Brain pericyte (primary cell): ENCODE measurements around the gene GAK.
"Not testable (repeated sequence)": the region's sequence is repeated elsewhere in the genome, so short reads cannot be mapped to it uniquely, and the experiment has no call there.

Experiments
- DNase-seq: peaks from one replicate; pipeline ENCODE4 v3.0.0-alpha.2; 2012; ENCODE audit warnings: low read depth, low spot score

Gene GAK

GRCh38 chr4:931960-932712, at the start of gene GAK, which contains the start of gene TMEM175:
GAK (minus strand) TSS chr4:932316; CDS start chr4:932187, 129 bp downstream.
TMEM175 (plus strand) TSS chr4:932460; CDS start chr4:947740, 15,280 bp downstream.
- peak; percentile 91 for DNase-seq

- DNase-seq: no peak
These were observed 47.0 kb upstream of the GAK start for GRCh38 chr4:978957-979701.

- not testable (repeated sequence) for DNase-seq
These were observed 43.9 kb upstream of the GAK start for GRCh38 chr4:976016-976415.

GRCh38 chr4:974668-975067, 42.6 kb upstream of the GAK start:
- DNase-seq: no peak

GRCh38 chr4:973431-974397, 41.6 kb upstream of the GAK start, which contains the start of gene DGKQ:
DGKQ (minus strand) TSS chr4:973569; CDS start chr4:973482, 87 bp downstream.
- no peak for DNase-seq

- DNase-seq: no peak
These were observed 40.7 kb upstream of the GAK start for GRCh38 chr4:972651-973424.

GRCh38 chr4:971666-972500, 39.8 kb upstream of the GAK start:
- no peak for DNase-seq

- DNase-seq: no peak
These were observed 38.9 kb upstream of the GAK start for GRCh38 chr4:970854-971520.

GRCh38 chr4:970046-970745, 38.1 kb upstream of the GAK start:
- DNase-seq: no peak

- no peak for DNase-seq
These were observed 36.7 kb upstream of the GAK start for GRCh38 chr4:968621-969394.

- DNase-seq: no peak
These were observed 36.1 kb upstream of the GAK start for GRCh38 chr4:968221-968620.

GRCh38 chr4:967113-968104, 35.3 kb upstream of the GAK start:
- DNase-seq: no peak

- no peak for DNase-seq
These were observed 34.4 kb upstream of the GAK start for GRCh38 chr4:966266-967112.

- no peak for DNase-seq
These were observed 33.6 kb upstream of the GAK start for GRCh38 chr4:965766-966134.

- no peak for DNase-seq
These were observed 33.1 kb upstream of the GAK start for GRCh38 chr4:965048-965765.
